GM23248 (cell line): ENCODE measurements around the gene PAX9. TPM values are rescaled to one million over a fixed set of nuclear protein-coding genes. Genes with fewer than 3 reads are reported as not detected.

Experiments used
- DNase-seq: peaks from one replicate; pipeline ENCODE4 v3.0.0-alpha.2; 2015
- H2AFZ ChIP-seq: fragments of 200-600 bp; sonication (generic); 2 replicates; pipeline ENCODE4 v1.6.1; 2016; ENCODE audit warnings: antibody characterized with exemption
- H3F3A ChIP-seq: fragments of 200-600 bp; sonication (generic); 2 replicates; pipeline ENCODE4 v1.6.1; 2016; ENCODE audit warnings: mild to moderate bottlenecking, antibody characterized with exemption, mixed run types; ENCODE audit not compliant: insufficient read depth
- H3K27ac ChIP-seq: fragments of 200-600 bp; sonication (generic); 2 replicates; pipeline ENCODE4 v1.5.1; 2016; ENCODE audit warnings: mild to moderate bottlenecking
- H3K27me3 ChIP-seq: fragments of 200-600 bp; sonication (generic); replicated peaks from 2 replicates; pipeline ENCODE4 v1.6.1; 2016; ENCODE audit warnings: mild to moderate bottlenecking; ENCODE audit not compliant: insufficient read depth
- H3K36me3 ChIP-seq: fragments of 200-600 bp; sonication (generic); 2 replicates; pipeline ENCODE4 v1.6.1; 2016; ENCODE audit warnings: low read depth, mild to moderate bottlenecking
- H3K4me1 ChIP-seq: fragments of 200-600 bp; sonication (generic); 2 replicates; pipeline ENCODE4 v1.6.1; 2016; ENCODE audit warnings: mild to moderate bottlenecking; ENCODE audit not compliant: insufficient read depth
- H3K4me2 ChIP-seq: fragments of 200-600 bp; sonication (generic); one replicate; pipeline ENCODE4 v1.6.1; 2016; ENCODE audit warnings: mild to moderate bottlenecking; ENCODE audit not compliant: unreplicated experiment
- H3K4me3 ChIP-seq: fragments of 200-600 bp; sonication (generic); 2 replicates; pipeline ENCODE4 v1.5.1; 2016; ENCODE audit warnings: mild to moderate bottlenecking
- H3K79me2 ChIP-seq: fragments of 200-600 bp; sonication (generic); 2 replicates; pipeline ENCODE4 v1.6.1; 2016; ENCODE audit warnings: mild to moderate bottlenecking; ENCODE audit not compliant: insufficient read depth
- H3K9ac ChIP-seq: fragments of 200-600 bp; sonication (generic); 2 replicates; pipeline ENCODE4 v1.6.1; 2016; ENCODE audit warnings: mild to moderate bottlenecking
- H3K9me2 ChIP-seq: fragments of 200-600 bp; sonication (generic); 2 replicates; pipeline ENCODE4 v1.6.1; 2016; ENCODE audit warnings: mixed run types, mild to moderate bottlenecking, moderate library complexity; ENCODE audit not compliant: insufficient read depth
- H3K9me3 ChIP-seq: fragments of 200-600 bp; sonication (generic); one replicate; pipeline ENCODE4 v1.6.1; 2017; ENCODE audit warnings: low read depth
- H4K20me1 ChIP-seq: fragments of 200-600 bp; sonication (generic); 2 replicates; pipeline ENCODE4 v1.6.0; 2016; ENCODE audit not compliant: insufficient read depth
- EZH2 ChIP-seq: fragments of 200-600 bp; sonication (generic); IDR thresholded peaks from 2 replicates; pipeline ENCODE4 v1.6.1; 2018; ENCODE audit warnings: antibody characterized with exemption, mild to moderate bottlenecking; ENCODE audit not compliant: insufficient read depth, poor library complexity, severe bottlenecking
- EZH2phosphoT487 ChIP-seq: fragments of 200-600 bp; sonication (generic); IDR thresholded peaks from 2 replicates; pipeline ENCODE4 v1.6.1; 2018; ENCODE audit warnings: antibody characterized with exemption, moderate library complexity, mild to moderate bottlenecking, low read depth; ENCODE audit not compliant: insufficient read depth
- WGBS, 2 experiments: methylation state at CpG; one replicate each; pipeline ENCODE4 v1.1.6; 2015 to 2017; ENCODE audit warnings: low lambda C conversion rate in 2 of 2, low coverage in 1 of 2; ENCODE audit errors: missing lambda C conversion rate in 2 of 2; 5-methylcytosine and 5-hydroxymethylcytosine counted together
- in situ Hi-C: fragments of 300-500 bp; cut with MboI; formaldehyde crosslinking; loops from 2 replicates; pipeline ENCODE4 v1.15.0; 2020
- polyA plus RNA-seq: library from polyadenylated mRNA; unstranded; fragments of >200 nt; fragmentation: Nextera tagmentation; extraction: Ambion mirVana; gene quantifications from 2 replicates; pipeline ENCODE4 v1.2.1, GENCODE V29; 2016
- total RNA-seq: library from RNA; depleted of rRNA; stranded (reverse); fragments of >200 nt; shearing (Covaris generic); gene quantifications from 2 replicates; pipeline ENCODE4 v1.2.3, GENCODE V29; 2014

The PAX9 gene
- total and polyA plus RNA-seq, 2 experiments from 2014 or later, result 0.19 TPM; not detected in 1

GRCh38 chr14:36659822-36660735, 1.6 kb upstream of the PAX9 start:
- peak; percentile 60 for TF ChIP-seq EZH2
- no peak for TF ChIP-seq EZH2phosphoT487
- no peaks in the 10 kb centered on the region; the same call in 1 of the 2 replicates for H3F3A ChIP-seq
- no peak for DNase-seq
- no peaks in the 10 kb centered on the region for H3K79me2 ChIP-seq
- H3K9me3 ChIP-seq, result no peaks in the 10 kb centered on the region
- no peaks in the 10 kb centered on the region; the same call in 1 of the 2 replicates for H3K4me1 ChIP-seq
- no peaks in the 10 kb centered on the region for H3K9me2 ChIP-seq
- no peak overlapping the region for H3K4me2 ChIP-seq
- in situ Hi-C loops, result loop anchor here (10.0 to 25.0 kb wide), 2 partner anchors 277 to 485 kb away; no protein-coding TSS in a partner anchor
- WGBS, 2 experiments, result 42 to 49% methylated on average over 19 of the region's 19 CpGs
- no peak overlapping the region for H3K9ac ChIP-seq
- H3K27ac ChIP-seq, result no peak overlapping the region
- no peak overlapping the region for H2AFZ ChIP-seq
- H3K4me3 ChIP-seq, result no peak overlapping the region
- no peaks in the 10 kb centered on the region for H4K20me1 ChIP-seq
- no peaks in the 10 kb centered on the region for H3K36me3 ChIP-seq
- peaks cover 78% of the 10 kb centered on the region for H3K27me3 ChIP-seq

GRCh38 chr14:36660736-36661505, 739 bp upstream of the PAX9 start:
- Histone ChIP-seq H3F3A (no peaks in the 10 kb centered on the region; the same call in 1 of the 2 replicates), H3K4me2 (peak overlapping the region; percentile 69), H3K27me3 (peaks cover 69% of the 10 kb centered on the region), H3K9ac (no peak overlapping the region), H3K4me3 (peak overlapping the region; percentile 84), H3K79me2 (no peaks in the 10 kb centered on the region), H3K27ac (no peak overlapping the region), H3K9me2 (no peaks in the 10 kb centered on the region), H3K9me3 (no peaks in the 10 kb centered on the region), H3K36me3 (no peaks in the 10 kb centered on the region), H2AFZ (peak overlapping the region; percentile 90), H3K4me1 (no peaks in the 10 kb centered on the region; the same call in 1 of the 2 replicates), H4K20me1 (no peaks in the 10 kb centered on the region)
- TF ChIP-seq EZH2phosphoT487, result no peak
- no peak for DNase-seq
- in situ Hi-C loops, result loop anchor here (25.0 kb wide), 1 partner anchor 276 kb away; no protein-coding TSS in a partner anchor
- 37 to 39% methylated on average over 31 to 35 of the region's 35 CpGs for WGBS, 2 experiments

- Histone ChIP-seq H3K36me3 (no peaks in the 10 kb centered on the region), H4K20me1 (no peaks in the 10 kb centered on the region), H3K27me3 (peaks cover 58% of the 10 kb centered on the region), H3F3A (no peaks in the 10 kb centered on the region; the same call in 1 of the 2 replicates), H3K27ac (no peak overlapping the region), H3K9ac (no peak overlapping the region), H3K9me2 (no peaks in the 10 kb centered on the region), H3K4me3 (peak overlapping the region; percentile 84), H2AFZ (peak overlapping the region; percentile 90), H3K9me3 (no peaks in the 10 kb centered on the region), H3K4me2 (peak overlapping the region; percentile 69), H3K79me2 (no peaks in the 10 kb centered on the region), H3K4me1 (no peaks in the 10 kb centered on the region; the same call in 1 of the 2 replicates)
- WGBS, 2 experiments, result 1 to 3% methylated on average over 11 of the region's 11 CpGs
- TF ChIP-seq EZH2 (peak; percentile 34), EZH2phosphoT487 (no peak)
- DNase-seq, result no peak
- in situ Hi-C loops, result loop anchor here (25.0 kb wide), 1 partner anchor 275 kb away; no protein-coding TSS in a partner anchor
Observed at GRCh38 chr14:36662258-36662542, 540 bp downstream of the PAX9 start.
